Sigmoid colon (tissue), 7 donors: ENCODE data around the gene SEMA4C. TPM values are rescaled to one million over a fixed set of nuclear protein-coding genes. Genes with fewer than 3 reads are reported as not detected.

Source experiments
- DNase-seq: peaks from one replicate; pipeline ENCODE4 v3.0.0-alpha.2; 2019
- H3K27ac ChIP-seq, 4 donors: fragments of 200-600 bp; sonication (generic); one replicate each; pipeline ENCODE4 v1.5.1; 2016 to 2019; ENCODE audit warnings: mild to moderate bottlenecking in 1 of 4
- H3K27me3 ChIP-seq, 3 donors: fragments of 200-600 bp; sonication (generic); one replicate each; pipeline ENCODE4 v1.5.1; 2019; ENCODE audit warnings: mild to moderate bottlenecking in 1 of 3
- H3K36me3 ChIP-seq, 4 donors: fragments of 200-600 bp; sonication (generic); one replicate each; pipeline ENCODE4 v1.5.1; 2016 to 2019
- H3K4me1 ChIP-seq, 4 donors: fragments of 200-600 bp; sonication (generic); one replicate each; pipeline ENCODE4 v1.5.1; 2017 to 2019
- H3K4me3 ChIP-seq, 4 donors: fragments of 200-600 bp; sonication (generic); one replicate each; pipeline ENCODE4 v1.5.1; 2017 to 2019; ENCODE audit warnings: mild to moderate bottlenecking in 2 of 4, moderate library complexity in 1 of 4
- H3K9me3 ChIP-seq, 4 donors: fragments of 200-600 bp in 3 of 4; sonication (generic) in 3 of 4; one replicate each; pipeline versions ENCODE4 v1.5.1 to v1.6.1; 2013 to 2019
- CTCF ChIP-seq, 4 experiments: fragments of 450-650 bp in 3 of 4; fragments of 200-600 bp in 1 of 4; IDR thresholded peaks; one replicate each; pipeline ENCODE4 v1.5.1; 2016 to 2019; ENCODE audit warnings: antibody characterized with exemption in 4 of 4, mild to moderate bottlenecking in 3 of 4, moderate library complexity in 2 of 4
- EP300 ChIP-seq, 4 donors: sonication (generic); formaldehyde crosslinking; IDR thresholded peaks; one replicate each; pipeline ENCODE4 v1.6.1; 2017; ENCODE audit warnings: antibody characterized with exemption in 4 of 4
- POLR2A ChIP-seq, 2 donors: fragments of 450-650 bp; IDR thresholded peaks; one replicate each; pipeline ENCODE4 v1.6.1; 2016; ENCODE audit warnings: antibody characterized with exemption in 2 of 2, mild to moderate bottlenecking in 2 of 2, moderate library complexity in 2 of 2
- POLR2AphosphoS5 ChIP-seq, 4 donors: sonication (generic); formaldehyde crosslinking; IDR thresholded peaks; one replicate each; pipeline ENCODE4 v1.6.1; 2017; ENCODE audit warnings: antibody characterized with exemption in 4 of 4
- WGBS, 2 donors: extraction: QIAGEN DNeasy Blood & Tissue Kit; methylation state at CpG; one replicate each; pipeline ENCODE4 v1.1.7; 2013; 5-methylcytosine and 5-hydroxymethylcytosine counted together
- intact Hi-C: fragments of 100-400 bp; cut with DNase I; formaldehyde crosslinking; loops from one replicate; pipeline ENCODE4 v1.15.1; 2023
- polyA plus RNA-seq, 3 donors: library from polyadenylated mRNA; stranded (reverse); fragments of 200-250 nt; gene quantifications; one replicate each; pipeline ENCODE4 v1.2.3, GENCODE V29; 2013
- total RNA-seq, 4 donors: library from RNA; depleted of rRNA; stranded (reverse); fragments of >200 nt; gene quantifications; one replicate each; pipeline ENCODE4 v1.1.0, GENCODE V29; 2016
- donor health status: healthy with polysubstance abuse.
- donor health status: Bipolar disorder and iron deficiency.
- donor health status: healthy.

SEMA4C gene
- total and polyA plus RNA-seq, 7 donors, result 3.6 to 90.1 (median 57.1) TPM

GRCh38 chr2:96879545-96880040 lies 9.7 kb upstream of the SEMA4C start:
- H3K9me3 ChIP-seq, result no peaks in the 10 kb centered on the region
- 95 to 96% methylated on average over 18 of the region's 18 CpGs for WGBS, 2 donors
- TF ChIP-seq EP300 (IDR thresholded peaks at IDR 0.05) (no peak), POLR2AphosphoS5 (IDR thresholded peaks at IDR 0.05) (no peak), POLR2A (IDR thresholded peaks at IDR 0.05) (no peak), CTCF (IDR thresholded peaks at IDR 0.05) (no peak)
- no peak overlapping the region for H3K4me3 ChIP-seq
- intact Hi-C loops, result no loop called here
- no peak overlapping the region for H3K27ac ChIP-seq
- no peaks in the 10 kb centered on the region for H3K36me3 ChIP-seq
- peaks cover 0 to 4% (median 2%) of the 10 kb centered on the region in 4 donors for H3K4me1 ChIP-seq
- no peak for DNase-seq
- H3K27me3 ChIP-seq, result no peaks in the 10 kb centered on the region

GRCh38 chr2:96878796-96879544 lies 9.1 kb upstream of the SEMA4C start:
- no peak overlapping the region for H3K4me3 ChIP-seq
- DNase-seq, result no peak
- intact Hi-C loops, result no loop called here
- TF ChIP-seq POLR2A (IDR thresholded peaks at IDR 0.05) (no peak), POLR2AphosphoS5 (IDR thresholded peaks at IDR 0.05) (no peak)
- no peaks in the 10 kb centered on the region for H3K36me3 ChIP-seq
- no peak overlapping the region for H3K27ac ChIP-seq
- H3K4me1 ChIP-seq, result peaks cover 0 to 10% (median 6%) of the 10 kb centered on the region in 4 donors
- H3K9me3 ChIP-seq, result no peaks in the 10 kb centered on the region
- 92 to 93% methylated on average over 22 of the region's 22 CpGs for WGBS, 2 donors
- H3K27me3 ChIP-seq, result no peaks in the 10 kb centered on the region

- no peak for DNase-seq
- no peaks in the 10 kb centered on the region for H3K27me3 ChIP-seq
- no peak overlapping the region for H3K4me3 ChIP-seq
- 84 to 88% methylated on average over 7 of the region's 7 CpGs for WGBS, 2 donors
- intact Hi-C loops, result no loop called here
- no peaks in the 10 kb centered on the region for H3K9me3 ChIP-seq
- H3K27ac ChIP-seq, result no peak overlapping the region
- H3K4me1 ChIP-seq, result peaks cover 0 to 18% (median 13%) of the 10 kb centered on the region in 4 donors
- no peaks in the 10 kb centered on the region for H3K36me3 ChIP-seq
- TF ChIP-seq CTCF (IDR thresholded peaks at IDR 0.05) (no peak), POLR2A (IDR thresholded peaks at IDR 0.05) (no peak), EP300 (IDR thresholded peaks at IDR 0.05) (no peak), POLR2AphosphoS5 (IDR thresholded peaks at IDR 0.05) (no peak)
Observed at GRCh38 chr2:96878171-96878570, 8.3 kb upstream of the SEMA4C start.

- DNase-seq, result no peak
- TF ChIP-seq POLR2AphosphoS5 (IDR thresholded peaks at IDR 0.05), result no peak
- no peak for TF ChIP-seq CTCF (IDR thresholded peaks at IDR 0.05)
- WGBS, 2 donors, result 75 to 85% methylated on average over 15 of the region's 15 CpGs
- no peaks in the 10 kb centered on the region for H3K9me3 ChIP-seq
- no peaks in the 10 kb centered on the region for H3K27me3 ChIP-seq
- H3K4me1 ChIP-seq, result peaks cover 0 to 23% (median 18%) of the 10 kb centered on the region in 4 donors
- no peak overlapping the region for H3K4me3 ChIP-seq
- no peak overlapping the region for H3K27ac ChIP-seq
- intact Hi-C loops, result no loop called here
- H3K36me3 ChIP-seq, result no peaks in the 10 kb centered on the region
Observed at GRCh38 chr2:96877631-96878092, 7.8 kb upstream of the SEMA4C start.

- TF ChIP-seq CTCF (IDR thresholded peaks at IDR 0.05), result no peak
- Histone ChIP-seq H3K9me3 (no peaks in the 10 kb centered on the region), H3K27ac (no peak overlapping the region), H3K36me3 (no peaks in the 10 kb centered on the region), H3K4me3 (no peak overlapping the region), H3K27me3 (no peaks in the 10 kb centered on the region), H3K4me1 (peaks cover 0 to 29% (median 19%) of the 10 kb centered on the region in 4 donors)
- no peak for DNase-seq
- 87 to 93% methylated on average over 6 of the region's 6 CpGs for WGBS, 2 donors
- intact Hi-C loops, result no loop called here
Observed at GRCh38 chr2:96877042-96877451, 7.2 kb upstream of the SEMA4C start.
